ENCODE measurements around the gene CSN1S1. TPM values are rescaled to one million over a fixed set of nuclear protein-coding genes. Genes with fewer than 3 reads are reported as not detected.
"Not testable (repeated sequence)": the region's sequence is repeated elsewhere in the genome, so short reads cannot be mapped to it uniquely, and the experiment has no call there.

The CSN1S1 gene, protein sequence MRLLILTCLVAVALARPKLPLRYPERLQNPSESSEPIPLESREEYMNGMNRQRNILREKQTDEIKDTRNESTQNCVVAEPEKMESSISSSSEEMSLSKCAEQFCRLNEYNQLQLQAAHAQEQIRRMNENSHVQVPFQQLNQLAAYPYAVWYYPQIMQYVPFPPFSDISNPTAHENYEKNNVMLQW
- total RNA-seq, result 0.09 TPM in 1 of 2 replicates, not detected in the other

DNA sequence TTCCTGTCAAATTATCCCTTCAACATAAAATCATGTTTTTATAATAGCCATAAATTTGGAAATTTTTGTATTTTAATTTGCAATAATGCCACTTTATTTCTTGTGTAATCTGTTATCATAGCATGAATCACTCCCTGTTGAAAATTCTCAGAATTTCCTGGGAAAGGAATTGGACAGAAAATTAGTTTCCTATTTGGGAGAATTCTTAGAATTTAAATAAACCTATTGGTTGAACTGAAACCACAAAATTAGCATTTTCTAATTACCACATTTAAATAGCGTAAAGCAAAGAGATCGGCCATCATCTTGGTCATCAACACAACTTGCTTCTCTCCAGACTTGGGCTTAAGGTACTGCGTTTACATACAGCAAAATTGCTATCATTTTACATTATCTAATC is at the start of gene CSN1S1:
Gene CSN1S1, plus strand, starts transcription at position 301 of the 400 bp plus-strand sequence. CDS start 1,488 bp downstream, outside the sequence.
- no peak for DNase-seq

DNA sequence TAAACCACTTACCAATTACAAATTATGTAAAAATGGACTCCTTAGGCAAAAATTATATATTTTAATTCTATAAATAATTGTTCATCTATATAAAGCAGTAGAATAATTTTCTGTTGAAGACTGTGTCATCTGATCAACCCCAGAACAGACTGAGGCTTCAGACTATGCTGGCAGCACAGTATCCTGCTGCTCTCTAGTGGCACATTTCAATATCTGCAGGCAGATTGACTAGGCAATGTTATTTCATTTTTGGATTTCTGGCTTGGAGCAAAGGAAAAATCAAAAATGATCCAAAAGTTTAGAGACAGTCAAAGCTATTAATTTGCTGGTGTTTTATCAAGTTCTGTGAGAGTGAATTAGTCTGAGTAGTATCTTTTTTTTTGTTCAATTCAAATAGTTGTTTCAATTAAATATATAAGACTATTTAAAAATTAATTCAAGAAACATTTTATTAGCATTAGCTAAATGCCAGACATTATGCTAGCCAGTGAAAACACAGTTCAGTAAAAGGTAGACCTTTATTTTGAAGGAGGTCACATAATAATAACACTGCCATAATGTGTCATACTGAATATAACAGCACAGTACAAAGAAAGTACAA is 49.6 kb upstream of the CSN1S1 start:
- peak; percentile 64 for DNase-seq

DNA sequence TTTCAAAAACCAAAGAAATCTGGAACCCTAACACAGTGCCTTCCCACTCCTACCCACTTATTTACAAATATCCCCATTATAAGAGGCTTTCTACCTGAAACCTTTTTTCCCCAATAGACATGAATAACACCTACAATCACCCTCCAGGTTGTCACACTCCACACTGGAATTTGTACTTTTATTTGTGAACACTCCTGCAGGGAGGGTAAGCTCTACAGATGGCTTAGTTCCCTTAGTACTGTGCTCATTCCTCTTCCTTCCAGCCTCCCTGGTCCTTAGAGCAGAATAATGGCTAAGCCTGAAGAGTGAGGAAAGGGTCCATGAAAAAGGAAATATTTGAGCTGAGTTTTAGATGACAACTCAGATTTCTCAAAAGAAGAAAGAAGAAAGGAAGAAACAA is 48.7 kb upstream of the CSN1S1 start:
- no peak for DNase-seq

DNA sequence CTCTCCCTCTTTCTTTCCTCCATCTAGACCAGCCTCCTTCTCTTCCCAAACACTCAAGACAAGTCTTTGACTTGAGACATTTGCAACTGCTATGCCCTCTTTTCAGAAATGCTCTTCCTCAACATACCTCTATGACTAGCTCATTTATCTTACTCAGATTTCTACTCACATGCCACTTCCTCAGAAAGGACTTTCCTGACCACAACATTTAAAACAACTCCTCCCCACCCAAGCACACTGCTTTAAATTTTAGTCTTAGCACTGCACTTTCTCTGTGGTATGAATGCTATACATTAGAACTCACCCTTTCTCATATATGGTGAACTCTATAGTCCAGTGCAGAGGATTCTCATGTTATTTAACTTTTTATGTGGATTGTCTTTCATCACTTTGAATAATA is 42.5 kb upstream of the CSN1S1 start:
- no peak for DNase-seq

DNA sequence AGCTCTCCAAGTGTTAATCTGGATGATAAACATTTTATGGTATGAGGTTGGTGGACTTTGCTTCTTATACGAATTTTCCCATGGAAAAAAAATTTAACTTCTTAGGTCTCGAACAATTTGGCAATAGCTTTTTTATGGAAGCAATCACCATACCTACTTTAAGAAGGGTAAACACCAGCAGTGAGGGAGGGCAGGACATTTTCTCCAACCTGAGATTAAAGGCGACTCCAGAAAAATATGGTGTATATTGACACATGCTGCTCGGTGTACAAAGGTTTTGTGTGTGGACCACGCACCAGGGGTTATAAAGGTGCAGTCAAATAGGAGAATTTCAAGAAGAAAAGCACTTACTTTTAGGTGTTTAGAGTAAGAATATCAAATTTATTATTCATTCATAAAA is 36.7 kb upstream of the CSN1S1 start:
- DNase-seq, result no peak

DNA sequence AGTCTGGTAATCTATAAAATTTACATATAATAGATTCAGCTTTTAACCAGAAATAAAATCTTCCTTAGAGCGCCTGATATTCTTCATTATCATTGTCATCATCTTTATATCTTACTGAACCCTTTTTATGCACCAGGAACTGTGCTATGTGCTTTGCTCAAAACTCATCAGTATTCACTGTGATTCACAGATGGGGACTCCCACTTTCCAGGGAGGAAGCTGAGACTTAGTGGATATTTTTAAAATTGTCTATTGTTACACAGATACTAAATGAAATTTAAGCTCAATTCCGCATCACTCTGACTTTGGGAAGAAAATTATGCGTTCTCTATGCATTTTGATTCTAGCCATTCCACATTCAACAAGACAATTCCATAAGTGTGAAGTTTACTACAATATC is 36.1 kb upstream of the CSN1S1 start:
- DNase-seq, result no peak

DNA sequence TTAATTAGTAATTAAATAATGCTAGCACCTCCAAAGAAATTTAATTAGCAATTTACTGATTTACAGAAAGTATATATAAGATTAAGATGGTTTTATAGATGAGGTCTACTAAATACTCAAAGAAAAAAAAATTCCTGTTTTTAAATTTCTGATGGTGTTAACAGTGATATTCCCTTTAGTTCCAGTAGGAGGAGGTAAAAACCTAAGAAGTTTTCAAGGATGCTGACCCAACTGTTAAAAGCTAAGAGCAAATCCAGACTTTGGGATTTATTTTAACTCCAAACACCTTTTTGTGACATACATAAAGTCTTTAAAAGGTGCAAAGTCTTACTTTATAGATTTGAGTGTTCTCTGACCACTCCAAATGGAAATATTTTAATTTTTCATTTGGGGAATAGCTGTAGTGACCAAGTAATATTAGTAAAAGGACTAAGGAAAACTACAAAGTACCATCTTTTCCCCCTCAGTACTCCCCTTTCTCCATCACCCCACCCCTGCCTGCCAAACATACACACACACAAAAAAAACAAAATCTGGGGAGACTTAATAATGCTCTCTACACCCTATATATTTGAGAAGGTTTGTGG is 34.2 kb upstream of the CSN1S1 start:
- no peak for DNase-seq

DNA sequence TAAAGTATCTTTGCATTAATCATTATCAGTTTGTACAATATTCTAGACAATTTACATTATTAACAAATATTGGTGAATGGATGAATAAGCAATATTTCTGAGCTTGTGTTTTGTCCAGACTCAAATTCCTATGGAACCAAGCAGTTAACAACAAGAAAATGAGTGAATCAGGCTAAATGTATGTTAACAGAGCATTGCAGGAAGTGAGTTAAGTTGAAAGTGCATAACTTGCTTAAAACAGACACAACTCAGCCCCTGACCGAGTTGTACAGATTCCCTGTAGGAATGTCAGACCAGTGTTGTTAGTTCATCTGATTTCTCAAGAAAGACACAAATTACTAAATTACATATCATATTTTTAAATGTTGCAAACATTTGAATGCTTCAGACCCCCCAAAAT is 23.7 kb upstream of the CSN1S1 start:
- no peak for DNase-seq

DNA sequence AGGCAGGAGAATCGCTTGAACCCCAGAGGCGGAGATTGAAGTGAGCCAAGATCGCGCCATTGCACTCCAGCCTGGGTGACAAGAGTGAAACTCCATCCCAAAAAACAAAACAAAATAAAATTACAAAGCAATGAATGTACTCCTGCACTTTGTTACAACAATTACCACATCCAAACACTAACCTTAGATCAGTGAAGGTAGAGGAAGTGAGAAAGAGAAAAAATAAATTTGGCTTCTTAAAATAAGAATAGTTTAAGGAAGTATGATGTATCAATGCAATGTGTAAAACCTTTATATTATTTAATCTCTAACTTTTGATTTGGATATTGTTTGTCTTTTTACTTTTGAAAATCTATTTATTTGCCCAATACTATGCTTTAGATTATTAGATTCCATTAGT is 21.7 kb upstream of the CSN1S1 start:
- DNase-seq, result no peak

DNA sequence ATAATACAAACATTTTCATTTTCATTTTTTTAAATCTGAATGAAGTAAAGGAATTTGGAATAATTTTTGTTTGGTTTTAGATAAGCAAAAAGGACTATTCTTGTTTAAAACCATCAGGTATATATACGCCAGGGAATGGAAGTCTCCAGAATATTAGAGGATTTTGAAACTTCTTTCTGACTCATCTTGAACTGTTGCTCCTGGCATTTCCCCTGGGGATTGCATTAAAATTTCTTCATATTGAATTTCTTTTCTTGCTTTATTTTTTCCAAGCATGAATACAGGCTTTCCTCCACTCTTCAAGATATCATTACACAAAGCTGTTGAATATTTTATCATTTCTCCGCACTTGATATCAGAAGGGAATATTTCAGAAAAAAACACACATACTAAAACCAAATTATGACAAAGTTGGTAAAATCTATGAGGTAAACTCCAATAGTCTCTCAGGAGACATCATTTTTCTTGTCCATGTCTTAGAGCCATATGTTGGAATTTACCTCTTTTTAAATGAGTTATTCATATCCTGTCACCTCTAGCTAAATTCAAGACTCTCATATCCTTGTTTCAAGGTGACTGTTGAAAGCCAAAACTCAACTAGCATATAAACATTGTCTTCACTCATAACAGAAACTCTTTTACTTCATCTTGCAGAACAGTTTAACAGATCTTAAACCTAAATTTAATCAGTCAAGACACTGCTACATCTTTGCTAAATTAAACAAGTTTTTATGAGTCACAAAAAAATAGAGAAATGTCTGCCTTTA is 20.7 kb upstream of the CSN1S1 start:
- DNase-seq, result no peak

DNA sequence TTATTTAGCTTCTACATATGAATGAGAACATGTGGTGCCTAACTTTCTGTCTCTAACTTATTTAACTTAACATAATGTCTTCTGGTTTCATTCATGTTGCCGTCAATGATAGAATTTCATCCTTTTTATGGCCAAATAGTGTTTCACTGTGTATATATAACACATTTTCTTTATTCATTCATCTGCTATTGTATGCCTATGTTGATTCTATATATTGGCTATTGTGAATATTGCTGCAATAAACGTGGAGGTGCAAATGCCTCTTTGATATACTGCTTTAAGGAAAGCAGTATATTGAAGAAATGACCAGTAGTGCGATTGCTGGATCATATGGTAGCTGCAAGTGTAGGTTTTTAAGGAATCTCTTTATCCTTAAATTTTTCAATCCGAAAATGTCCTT is 10.0 kb upstream of the CSN1S1 start:
- DNase-seq, result no peak

DNA sequence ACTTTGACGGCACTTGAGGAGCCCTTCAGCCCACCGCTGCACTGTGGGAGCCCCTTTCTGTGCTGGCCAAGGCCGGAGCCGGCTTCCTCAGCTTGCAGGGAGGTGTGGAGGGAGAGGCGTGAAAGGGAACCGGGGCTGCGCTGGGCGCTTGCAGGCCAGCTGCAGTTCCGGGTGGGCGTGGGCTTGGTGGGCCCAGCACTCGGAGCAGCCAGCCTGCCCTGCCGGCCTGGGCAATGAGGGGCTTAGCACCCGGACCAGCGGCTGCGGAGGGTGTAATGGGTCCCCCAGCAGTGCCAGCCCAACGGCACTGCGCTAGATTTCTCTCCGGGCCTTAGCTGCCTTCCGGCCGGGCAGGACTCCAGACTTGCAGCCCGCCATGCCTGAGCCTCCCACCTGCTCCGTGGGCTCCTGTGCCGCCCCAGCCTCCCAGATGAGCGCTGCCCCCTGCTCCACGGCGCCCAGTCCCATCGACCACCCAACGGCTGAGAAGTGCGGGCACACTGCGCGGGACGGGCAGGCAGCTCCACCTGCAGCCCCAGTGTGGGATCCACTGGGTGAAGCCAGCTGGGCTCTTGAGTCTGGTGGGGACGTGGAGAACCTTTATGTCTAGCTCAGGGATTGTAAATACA is 7.0 kb upstream of the CSN1S1 start:
- not testable (repeated sequence) for DNase-seq

DNA sequence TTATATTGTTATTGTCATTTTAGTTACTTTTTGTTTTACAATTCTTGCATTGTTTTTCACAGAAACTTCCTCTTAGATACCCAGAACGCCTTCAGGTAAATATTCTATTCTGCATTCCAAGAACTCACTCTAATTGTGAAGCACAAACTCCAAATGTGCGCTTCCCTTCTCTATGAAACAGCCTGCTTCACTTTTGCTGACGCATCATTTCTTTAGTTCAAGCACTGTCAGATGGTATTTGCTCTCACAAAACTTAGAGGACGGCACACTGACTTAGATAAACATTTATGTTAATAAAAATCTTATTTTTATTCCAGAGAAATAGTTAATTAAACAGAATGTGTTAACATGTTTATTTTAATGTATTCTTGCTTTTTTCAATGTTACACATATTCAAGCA is 3.3 kb downstream of the CSN1S1 start:
- no peak for DNase-seq

DNA sequence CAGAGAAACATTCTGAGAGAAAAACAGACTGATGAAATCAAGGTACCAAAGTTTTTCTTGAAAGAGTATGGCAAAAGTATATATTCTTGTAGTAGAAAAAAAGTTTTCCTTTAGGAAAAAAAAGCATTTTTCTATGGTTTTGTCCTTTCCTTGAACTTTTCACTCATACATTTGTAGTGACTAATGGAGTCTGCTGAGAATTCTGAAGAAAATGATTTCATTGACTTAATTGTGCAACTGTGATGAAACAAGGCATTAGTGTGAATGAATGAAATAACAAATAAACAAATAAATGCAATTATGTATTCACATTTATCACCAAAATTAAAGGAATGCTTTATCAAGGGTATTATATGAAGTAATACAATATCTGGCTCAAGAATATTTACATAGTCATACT is 5.7 kb downstream of the CSN1S1 start:
- no peak for DNase-seq

DNA sequence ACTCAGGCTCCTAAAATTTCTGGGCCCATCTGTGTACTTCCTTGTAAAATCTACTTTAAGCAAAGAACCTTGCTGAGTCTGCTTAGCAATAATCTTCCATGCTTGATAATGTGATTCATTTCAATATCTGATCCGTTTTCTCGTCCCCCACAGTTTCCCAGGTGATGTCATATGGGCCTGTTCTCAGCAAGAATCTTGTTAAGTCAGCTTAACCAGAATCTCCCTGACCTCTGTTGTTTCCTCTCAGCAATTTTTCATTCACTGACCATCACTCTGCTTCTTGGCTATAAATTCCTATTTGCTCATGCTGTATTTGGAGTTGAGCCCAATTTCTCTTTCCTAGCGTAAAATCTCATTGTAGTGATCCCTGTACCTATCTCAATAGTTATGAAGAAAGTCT is 20.7 kb downstream of the CSN1S1 start:
- DNase-seq, result no peak

DNA sequence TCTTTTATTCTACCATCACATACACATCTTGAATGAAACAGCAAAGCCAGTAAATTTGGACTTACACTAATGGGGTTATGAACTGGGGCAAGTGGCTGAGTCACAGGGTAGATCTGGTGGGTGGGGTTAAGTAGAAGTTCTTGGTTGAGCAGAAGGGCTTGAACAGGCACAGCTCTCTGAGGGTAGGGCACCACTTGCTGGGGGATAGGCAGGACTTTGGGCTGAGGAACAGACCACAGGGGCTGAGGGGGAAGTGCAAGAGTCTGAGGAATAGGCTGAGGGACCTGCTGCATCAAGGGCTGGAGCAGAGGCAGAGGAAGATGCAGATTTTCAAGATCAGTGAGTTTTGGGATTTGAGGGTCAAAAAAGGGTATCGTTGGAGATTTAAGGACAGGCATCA is 26.3 kb downstream of the CSN1S1 start:
- DNase-seq, result no peak

DNA sequence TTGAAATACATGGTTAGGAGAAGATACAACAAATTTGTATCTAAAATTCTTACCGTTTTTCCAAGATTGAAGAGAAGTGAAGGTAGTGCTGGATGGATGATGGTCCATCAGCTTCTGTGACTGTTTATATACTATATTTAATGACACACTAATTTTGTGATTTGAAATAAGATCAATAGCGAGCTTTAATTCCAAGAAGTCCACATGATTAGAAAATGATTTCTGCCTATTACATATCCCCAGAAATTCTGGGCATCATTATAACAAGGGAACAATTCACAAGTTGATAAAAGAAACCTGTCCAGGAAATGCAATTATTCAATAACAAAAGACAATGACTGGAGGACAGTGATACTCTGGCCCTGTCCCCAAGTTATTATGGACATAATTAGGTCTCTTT is 34.8 kb downstream of the CSN1S1 start, which contains the start of gene CSN2:
Gene CSN2, minus strand, starts transcription at position 101 of the 400 bp plus-strand sequence. CDS start 4,733 bp downstream, outside the sequence.
- DNase-seq, result no peak

DNA sequence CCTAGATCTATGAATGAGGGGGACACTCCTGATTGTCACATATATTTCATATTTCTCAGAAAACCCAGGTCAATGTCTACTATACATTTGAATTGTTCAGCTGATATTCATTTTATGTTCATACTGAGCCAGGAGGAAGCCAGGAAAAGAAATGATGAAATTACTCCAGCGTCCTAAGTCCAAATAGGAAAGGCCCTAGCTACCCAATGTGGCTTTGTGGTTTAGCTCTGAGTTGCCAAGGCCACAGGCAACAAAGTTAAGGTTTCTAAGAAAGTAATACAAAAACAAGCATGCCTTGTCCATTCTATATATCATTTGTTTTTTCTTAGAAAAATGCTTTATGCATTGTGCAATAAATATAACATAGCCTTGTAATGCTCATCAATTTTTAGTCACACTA is 39.2 kb downstream of the CSN1S1 start:
- no peak for DNase-seq

DNA sequence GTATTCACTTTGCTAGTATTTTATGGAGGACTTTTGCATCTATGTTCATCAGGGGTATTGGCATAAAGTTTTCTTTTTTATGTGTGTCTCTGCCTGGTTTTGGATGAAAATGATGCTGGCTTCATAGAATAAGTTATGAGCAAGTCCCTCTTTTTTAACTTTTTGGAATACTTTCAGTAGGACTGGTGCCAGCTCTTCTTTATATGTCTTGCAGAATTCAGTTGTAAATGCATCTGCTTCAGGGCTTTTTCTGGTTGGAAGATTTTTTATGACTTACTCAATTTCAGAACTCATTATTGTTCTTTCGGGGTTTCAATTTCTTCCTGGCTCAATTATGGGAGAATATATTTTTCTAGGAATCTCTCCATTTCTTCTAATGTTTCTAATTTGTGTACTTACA is 43.8 kb downstream of the CSN1S1 start:
- DNase-seq, result no peak

DNA sequence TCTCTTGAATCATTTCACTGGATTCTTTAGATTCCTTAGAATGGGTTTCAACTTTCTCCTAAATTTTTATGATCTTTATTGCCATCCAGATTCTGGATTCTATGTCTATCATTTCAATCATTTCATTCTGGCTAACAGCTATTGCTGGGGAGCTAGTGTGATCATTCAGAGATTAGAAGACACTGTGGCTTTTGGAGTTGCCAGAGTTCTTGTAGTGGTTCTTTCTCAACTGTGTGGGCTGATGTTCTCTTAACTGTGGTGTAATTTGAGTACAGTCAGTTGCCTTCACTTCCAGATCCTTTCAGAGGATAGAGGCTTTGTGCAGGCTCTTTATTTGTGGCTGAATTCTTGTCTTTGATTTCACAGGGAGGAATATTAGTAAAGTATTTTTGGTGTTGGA is 46.7 kb downstream of the CSN1S1 start:
- no peak for DNase-seq

DNA sequence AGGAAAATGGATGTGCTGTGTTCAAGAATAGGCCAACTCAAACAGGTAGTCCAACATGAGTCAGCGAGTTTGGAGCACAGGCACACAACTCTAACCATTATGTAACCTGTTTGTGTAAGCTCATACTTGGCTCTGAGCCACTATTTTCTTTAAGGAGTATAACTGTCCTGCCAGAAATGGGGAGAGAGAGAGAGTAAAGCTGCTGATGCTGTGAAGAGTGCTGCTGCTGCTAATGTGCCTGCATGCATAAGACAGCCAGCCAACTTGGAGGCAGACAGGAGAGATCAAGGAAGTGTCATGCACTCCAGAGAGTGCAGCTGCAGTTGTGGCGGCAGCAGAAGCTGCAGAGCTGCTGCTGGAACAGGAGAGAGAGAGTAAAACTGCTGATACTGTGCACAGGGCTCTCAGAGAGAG is 53.2 kb downstream of the CSN1S1 start:
- DNase-seq, result peak; percentile 10

DNA sequence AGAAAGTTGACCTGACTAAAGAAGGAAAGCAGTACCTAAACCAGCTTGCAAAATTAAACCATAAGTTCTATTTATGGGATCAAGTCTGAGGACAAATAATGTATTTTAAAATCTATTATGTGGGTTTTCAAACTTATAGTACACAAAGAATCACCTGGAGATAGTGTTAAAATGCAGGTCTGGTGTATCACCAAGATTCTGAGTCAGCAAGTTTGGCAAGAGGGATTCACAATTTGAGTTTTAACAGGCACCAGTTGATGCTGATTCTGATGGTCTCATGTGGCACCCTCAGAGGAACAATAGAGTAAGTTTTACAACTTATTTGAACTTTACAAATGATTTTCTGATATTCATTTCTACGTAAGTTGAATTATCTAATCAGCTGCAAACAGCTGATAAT is 55.8 kb downstream of the CSN1S1 start:
- DNase-seq, result no peak

DNA sequence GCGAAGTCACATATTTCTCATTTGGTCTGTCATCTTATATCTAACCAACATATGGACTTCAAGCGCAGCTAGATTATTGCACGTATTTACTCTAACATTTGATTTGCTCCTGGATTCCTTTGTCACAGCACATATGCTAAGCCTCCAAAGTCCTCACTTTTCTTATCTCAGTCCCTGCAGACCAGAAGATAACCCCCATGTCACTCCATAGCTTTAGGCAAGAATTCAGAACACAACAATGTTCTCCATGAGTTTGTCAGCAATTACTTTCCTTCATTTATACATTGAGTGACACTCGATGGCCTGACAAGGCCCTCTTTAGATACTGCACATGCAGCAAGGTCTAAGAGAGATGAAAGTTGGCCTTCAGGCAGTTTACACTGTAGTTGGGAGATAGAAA is 60.1 kb downstream of the CSN1S1 start:
- no peak for DNase-seq
